ENCODE data around the gene TSHZ2. TPM values are rescaled to one million over a fixed set of nuclear protein-coding genes. Genes with fewer than 3 reads are reported as not detected.

TSHZ2 gene
- total and polyA plus RNA-seq, 2 donors (not counting 1 experiment from before 2014, with no cell fraction given), result 1.00 to 5.7 TPM

DNA sequence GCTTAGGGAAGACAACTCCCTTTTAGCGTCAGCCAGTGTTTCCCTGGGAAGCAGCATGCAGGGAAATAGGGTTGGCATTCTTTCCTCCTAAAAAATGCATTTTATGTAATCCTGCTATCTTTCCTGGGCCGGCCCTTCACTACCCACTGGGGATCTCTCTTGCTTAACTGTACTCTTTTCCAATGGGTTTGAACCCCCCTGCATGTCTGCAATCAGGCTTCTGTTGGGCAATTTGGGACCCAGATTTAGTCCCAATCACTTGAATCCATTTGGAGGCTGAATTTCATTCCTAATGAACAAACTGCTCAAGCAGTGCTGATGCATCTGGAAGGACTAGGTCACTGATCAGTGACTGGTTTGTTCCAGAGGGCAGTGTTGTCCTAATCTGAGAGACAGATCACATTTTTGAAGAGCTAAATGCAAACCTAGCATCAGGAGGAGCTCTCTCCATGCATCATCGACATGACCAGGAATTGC lies 152.0 kb downstream of the TSHZ2 start:
- 90% methylated on average over 2 of the region's 3 CpGs for WGBS (ENCODE audit: insufficient coverage)
- Histone ChIP-seq H3K9ac (ENCODE audit: low read length) (no peak overlapping the region), H3K4me1 (ENCODE audit: control insufficient read depth in 2 of 2, insufficient read depth in 2 of 2, low read length in 2 of 2) (no peaks in the 10 kb centered on the region), H3K9me3 (ENCODE audit: control extremely low read depth in 1 of 3, control insufficient read depth in 2 of 3, insufficient read depth in 1 of 3, low read length in 2 of 3) (no peaks in the 10 kb centered on the region), H3K36me3 (replicated peaks in 1 of 2; ENCODE audit: control extremely low read depth in 1 of 2, control insufficient read depth in 1 of 2, extremely low read depth in 1 of 2, insufficient read depth in 2 of 2, low read length in 1 of 2) (no peaks in the 10 kb centered on the region), H3K27ac (ENCODE audit: low read length in 2 of 2) (no peak overlapping the region), H2AFZ (ENCODE audit: insufficient read depth, low read depth, low read length, poor library complexity, severe bottlenecking) (no peak overlapping the region), H3K79me2 (ENCODE audit: control insufficient read depth, insufficient read depth, low read length) (no peaks in the 10 kb centered on the region), H3K4me3 (ENCODE audit: control extremely low read depth in 1 of 5, extremely low read depth in 1 of 5, insufficient read depth in 1 of 5, low read depth in 2 of 5, low read length in 4 of 5) (no peak overlapping the region), H3K27me3 (replicated peaks in 1 of 4; ENCODE audit: control extremely low read depth in 1 of 4, control insufficient read depth in 3 of 4, insufficient read depth in 4 of 4, low read length in 3 of 4) (no peaks in the 10 kb centered on the region), H4K20me1 (ENCODE audit: control insufficient read depth, insufficient read depth, low read length, poor library complexity, severe bottlenecking) (no peaks in the 10 kb centered on the region), H3K4me2 (replicated peaks; ENCODE audit: low read depth, low read length, poor library complexity, severe bottlenecking) (no peak overlapping the region)
- Mint-ChIP-seq H3K4me1 (peaks cover 2% of the 10 kb centered on the region), H3K9me3 (ENCODE audit: insufficient read depth) (no peaks in the 10 kb centered on the region), H3K27me3 (no peaks in the 10 kb centered on the region), H3K27ac (no peak overlapping the region), H3K4me3 (no peak overlapping the region)
- DNase-seq (no peak), ATAC-seq (ENCODE audit: low read depth) (no peak)
- no peak for TF ChIP-seq EZH2 (IDR thresholded peaks at IDR 0.05; ENCODE audit: borderline replicate concordance, insufficient read depth, low read depth, low read length, poor library complexity, severe bottlenecking)
- TF ChIP-seq, protein P1, sequence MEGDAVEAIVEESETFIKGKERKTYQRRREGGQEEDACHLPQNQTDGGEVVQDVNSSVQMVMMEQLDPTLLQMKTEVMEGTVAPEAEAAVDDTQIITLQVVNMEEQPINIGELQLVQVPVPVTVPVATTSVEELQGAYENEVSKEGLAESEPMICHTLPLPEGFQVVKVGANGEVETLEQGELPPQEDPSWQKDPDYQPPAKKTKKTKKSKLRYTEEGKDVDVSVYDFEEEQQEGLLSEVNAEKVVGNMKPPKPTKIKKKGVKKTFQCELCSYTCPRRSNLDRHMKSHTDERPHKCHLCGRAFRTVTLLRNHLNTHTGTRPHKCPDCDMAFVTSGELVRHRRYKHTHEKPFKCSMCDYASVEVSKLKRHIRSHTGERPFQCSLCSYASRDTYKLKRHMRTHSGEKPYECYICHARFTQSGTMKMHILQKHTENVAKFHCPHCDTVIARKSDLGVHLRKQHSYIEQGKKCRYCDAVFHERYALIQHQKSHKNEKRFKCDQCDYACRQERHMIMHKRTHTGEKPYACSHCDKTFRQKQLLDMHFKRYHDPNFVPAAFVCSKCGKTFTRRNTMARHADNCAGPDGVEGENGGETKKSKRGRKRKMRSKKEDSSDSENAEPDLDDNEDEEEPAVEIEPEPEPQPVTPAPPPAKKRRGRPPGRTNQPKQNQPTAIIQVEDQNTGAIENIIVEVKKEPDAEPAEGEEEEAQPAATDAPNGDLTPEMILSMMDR (IDR thresholded peaks at IDR 0.05), result no peak
- CTCF ChIA-PET, result no interaction called here
- intact Hi-C loops (cut with micrococcal nuclease), result no loop called here
- POLR2A ChIA-PET, result no interaction called here

DNA sequence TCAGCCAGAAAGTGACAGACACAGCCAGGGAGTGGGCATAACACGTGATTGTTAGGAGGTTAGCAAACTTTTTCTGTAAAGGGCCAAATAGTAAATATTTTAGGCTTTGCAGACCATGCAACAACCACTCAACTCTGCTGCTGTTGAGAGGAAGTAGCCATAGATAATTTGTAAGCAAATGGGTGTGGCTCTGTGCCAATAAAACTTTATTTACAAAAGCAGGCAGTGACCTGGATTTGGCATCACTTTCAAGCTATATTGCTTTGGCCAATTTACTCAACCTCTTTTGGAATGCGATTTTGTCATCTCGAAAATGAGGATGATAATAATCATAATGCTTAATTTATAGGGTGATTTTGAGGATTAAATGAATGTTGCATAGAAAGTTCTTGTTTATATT lies 152.6 kb downstream of the TSHZ2 start:
- no peak overlapping the region for H3K4me2 ChIP-seq (replicated peaks; ENCODE audit: low read depth, low read length, poor library complexity, severe bottlenecking)
- no peak overlapping the region for H3K27ac ChIP-seq (ENCODE audit: low read length in 2 of 2)
- no peaks in the 10 kb centered on the region for H3K27me3 ChIP-seq (replicated peaks in 1 of 4; ENCODE audit: control extremely low read depth in 1 of 4, control insufficient read depth in 3 of 4, insufficient read depth in 4 of 4, low read length in 3 of 4)
- no CpG with 5 or more reads among the region's 3 CpGs for WGBS (ENCODE audit: insufficient coverage)
- H4K20me1 ChIP-seq (ENCODE audit: control insufficient read depth, insufficient read depth, low read length, poor library complexity, severe bottlenecking), result no peaks in the 10 kb centered on the region
- Mint-ChIP-seq H3K27ac (no peak overlapping the region), H3K4me1 (peaks cover 2% of the 10 kb centered on the region), H3K4me3 (no peak overlapping the region), H3K9me3 (ENCODE audit: insufficient read depth) (no peaks in the 10 kb centered on the region), H3K27me3 (no peaks in the 10 kb centered on the region)
- TF ChIP-seq, protein P1 (IDR thresholded peaks at IDR 0.05), result no peak
- no peak overlapping the region for H3K9ac ChIP-seq (ENCODE audit: low read length)
- no peak overlapping the region for H3K4me3 ChIP-seq (ENCODE audit: control extremely low read depth in 1 of 5, extremely low read depth in 1 of 5, insufficient read depth in 1 of 5, low read depth in 2 of 5, low read length in 4 of 5)
- no peaks in the 10 kb centered on the region for H3K4me1 ChIP-seq (ENCODE audit: control insufficient read depth in 2 of 2, insufficient read depth in 2 of 2, low read length in 2 of 2)
- DNase-seq (no peak), ATAC-seq (ENCODE audit: low read depth) (no peak)
- H3K79me2 ChIP-seq (ENCODE audit: control insufficient read depth, insufficient read depth, low read length), result no peaks in the 10 kb centered on the region
- POLR2A ChIA-PET, result no interaction called here
- H2AFZ ChIP-seq (ENCODE audit: insufficient read depth, low read depth, low read length, poor library complexity, severe bottlenecking), result no peak overlapping the region
- intact Hi-C loops (cut with micrococcal nuclease), result no loop called here
- CTCF ChIA-PET, result no interaction called here
- H3K9me3 ChIP-seq (ENCODE audit: control extremely low read depth in 1 of 3, control insufficient read depth in 2 of 3, insufficient read depth in 1 of 3, low read length in 2 of 3), result no peaks in the 10 kb centered on the region
- H3K36me3 ChIP-seq (replicated peaks in 1 of 2; ENCODE audit: control extremely low read depth in 1 of 2, control insufficient read depth in 1 of 2, extremely low read depth in 1 of 2, insufficient read depth in 2 of 2, low read length in 1 of 2), result no peaks in the 10 kb centered on the region
